ENCODE results near the gene CAPN9.

The CAPN9 gene

GRCh38 chr1:230806552-230806951 lies 59.4 kb downstream of the CAPN9 start:
- H3K4me3 ChIP-seq (ENCODE audit: low read depth, low read length): no peak overlapping the region
- no peak for TF ChIP-seq MAX (IDR thresholded peaks at IDR 0.05; ENCODE audit: low read depth, low read length)
- TF ChIP-seq MYC (IDR thresholded peaks at IDR 0.05; ENCODE audit: low read depth, low read length): no peak
- TF ChIP-seq POLR2A (IDR thresholded peaks at IDR 0.05; ENCODE audit: extremely low read depth, insufficient read length): no peak
- no peak for TF ChIP-seq CTCF (IDR thresholded peaks at IDR 0.05; ENCODE audit: low read depth, low read length)
- no peak for DNase-seq (ENCODE audit: low read depth)

GRCh38 chr1:230807029-230807428 lies 59.8 kb downstream of the CAPN9 start:
- DNase-seq (ENCODE audit: low read depth): no peak
- TF ChIP-seq MYC (IDR thresholded peaks at IDR 0.05; ENCODE audit: low read depth, low read length) (no peak), CTCF (IDR thresholded peaks at IDR 0.05; ENCODE audit: low read depth, low read length) (no peak), POLR2A (IDR thresholded peaks at IDR 0.05; ENCODE audit: extremely low read depth, insufficient read length) (no peak), MAX (IDR thresholded peaks at IDR 0.05; ENCODE audit: low read depth, low read length) (no peak)
- H3K4me3 ChIP-seq (ENCODE audit: low read depth, low read length): no peak overlapping the region

GRCh38 chr1:230807561-230808280 lies 60.5 kb downstream of the CAPN9 start:
- TF ChIP-seq POLR2A (IDR thresholded peaks at IDR 0.05; ENCODE audit: extremely low read depth, insufficient read length) (no peak), MAX (IDR thresholded peaks at IDR 0.05; ENCODE audit: low read depth, low read length) (no peak), MYC (IDR thresholded peaks at IDR 0.05; ENCODE audit: low read depth, low read length) (no peak), CTCF (IDR thresholded peaks at IDR 0.05; ENCODE audit: low read depth, low read length) (no peak)
- no peak overlapping the region for H3K4me3 ChIP-seq (ENCODE audit: low read depth, low read length)
- DNase-seq (ENCODE audit: low read depth): no peak

- no peak for DNase-seq (ENCODE audit: low read depth)
These were observed 61.2 kb downstream of the CAPN9 start for GRCh38 chr1:230808281-230808872.

More at GRCh38 chr1:230808281-230808872, 61.2 kb downstream of the CAPN9 start:
- no peak overlapping the region for H3K4me3 ChIP-seq (ENCODE audit: low read depth, low read length)
- TF ChIP-seq POLR2A (IDR thresholded peaks at IDR 0.05; ENCODE audit: extremely low read depth, insufficient read length) (no peak), MAX (IDR thresholded peaks at IDR 0.05; ENCODE audit: low read depth, low read length) (no peak), MYC (IDR thresholded peaks at IDR 0.05; ENCODE audit: low read depth, low read length) (no peak), CTCF (IDR thresholded peaks at IDR 0.05; ENCODE audit: low read depth, low read length) (no peak)

All from NB4 (cell line).